ENCODE data around the gene ADCY5. TPM values are rescaled to one million over a fixed set of nuclear protein-coding genes. Genes with fewer than 3 reads are reported as not detected.

Gene ADCY5
- polyA plus RNA-seq, 4 donors, result 0.67 to 6.9 (median 5.0) TPM

DNA sequence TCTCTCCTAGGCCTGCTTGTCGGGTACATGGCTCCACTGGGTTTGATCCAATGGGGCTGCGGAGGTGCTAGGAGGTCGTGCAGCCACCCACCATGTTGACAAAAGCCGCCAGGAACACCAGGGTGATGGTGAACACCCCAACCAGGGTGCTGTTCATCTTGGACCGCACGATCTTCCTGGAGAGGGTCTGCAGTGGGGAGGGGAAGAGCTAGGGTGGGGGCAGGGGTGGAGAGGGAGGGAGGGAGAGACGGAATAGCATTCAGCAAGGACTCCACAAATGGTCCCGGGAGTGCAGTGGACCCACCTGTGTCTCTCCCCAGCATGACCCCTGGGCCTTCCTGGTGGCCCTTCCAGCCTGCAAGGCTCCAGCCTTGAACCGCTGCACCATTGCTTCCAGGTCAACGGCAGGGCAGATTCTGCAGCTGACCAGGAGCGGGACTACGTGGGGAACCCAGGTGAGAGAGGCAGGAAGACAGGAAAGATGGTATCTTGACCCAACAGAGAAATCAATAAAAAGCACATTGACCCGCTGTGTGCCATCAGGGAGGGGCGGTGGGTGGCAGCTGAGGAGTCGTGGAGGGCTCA, 144.8 kb downstream of the ADCY5 start:
- Histone ChIP-seq H3K36me3 (ENCODE audit: control insufficient read depth in 3 of 3, insufficient read depth in 2 of 3, low read depth in 1 of 3, low read length in 3 of 3) (peaks cover 0 to 39% (median 0%) of the 10 kb centered on the region in 3 donors), H3K4me1 (ENCODE audit: control insufficient read depth in 3 of 3, insufficient read depth in 2 of 3, low read depth in 1 of 3, low read length in 2 of 3) (no peaks in the 10 kb centered on the region), H3K4me3 (ENCODE audit: low read depth in 1 of 3, low read length in 3 of 3) (no peak overlapping the region), H3K27me3 (ENCODE audit: control insufficient read depth in 3 of 3, insufficient read depth in 3 of 3, low read length in 3 of 3) (no peaks in the 10 kb centered on the region), H3K9me3 (ENCODE audit: control insufficient read depth in 2 of 2, insufficient read depth in 1 of 2, low read depth in 1 of 2, low read length in 1 of 2) (peaks cover 0 to 7% of the 10 kb centered on the region in 2 donors), H3K27ac (ENCODE audit: low read depth in 1 of 3, low read length in 2 of 3) (no peak overlapping the region)
- DNase-seq, result no peak
- no peak for FAIRE-seq
- WGBS, 3 donors, result 76 to 89% (median 80%) methylated on average over 15 of the region's 15 CpGs

DNA sequence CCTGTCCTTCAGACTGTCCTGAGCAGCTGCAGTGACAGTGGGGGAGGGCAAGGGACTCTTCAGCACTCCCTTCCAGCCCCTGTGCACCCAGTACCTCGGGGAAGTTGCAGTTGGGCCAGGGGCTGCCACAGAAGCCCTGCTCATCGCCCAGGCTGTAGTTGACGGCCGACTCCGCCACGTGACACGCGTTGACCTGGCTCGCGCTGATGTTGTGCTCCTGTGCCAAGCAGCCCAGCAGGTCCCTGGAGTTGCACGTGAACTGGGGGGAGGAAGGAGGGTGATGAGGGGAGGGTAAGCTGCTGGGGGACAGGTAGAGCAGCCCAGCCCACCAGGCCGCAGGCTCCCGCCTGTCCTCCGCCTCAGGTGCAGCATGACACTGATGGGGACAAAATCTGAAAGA, 145.9 kb downstream of the ADCY5 start:
- no peak overlapping the region for H3K4me3 ChIP-seq (ENCODE audit: low read depth in 1 of 3, low read length in 3 of 3)
- peaks cover 0 to 39% (median 0%) of the 10 kb centered on the region in 3 donors for H3K36me3 ChIP-seq (ENCODE audit: control insufficient read depth in 3 of 3, insufficient read depth in 2 of 3, low read depth in 1 of 3, low read length in 3 of 3)
- no peak for DNase-seq
- 67 to 81% (median 72%) methylated on average over 14 of the region's 14 CpGs for WGBS, 3 donors
- H3K4me1 ChIP-seq (ENCODE audit: control insufficient read depth in 3 of 3, insufficient read depth in 2 of 3, low read depth in 1 of 3, low read length in 2 of 3), result no peaks in the 10 kb centered on the region
- peaks cover 0 to 7% of the 10 kb centered on the region in 2 donors for H3K9me3 ChIP-seq (ENCODE audit: control insufficient read depth in 2 of 2, insufficient read depth in 1 of 2, low read depth in 1 of 2, low read length in 1 of 2)
- no peak for FAIRE-seq
- no peak overlapping the region for H3K27ac ChIP-seq (ENCODE audit: low read depth in 1 of 3, low read length in 2 of 3)
- H3K27me3 ChIP-seq (ENCODE audit: control insufficient read depth in 3 of 3, insufficient read depth in 3 of 3, low read length in 3 of 3), result no peaks in the 10 kb centered on the region

DNA sequence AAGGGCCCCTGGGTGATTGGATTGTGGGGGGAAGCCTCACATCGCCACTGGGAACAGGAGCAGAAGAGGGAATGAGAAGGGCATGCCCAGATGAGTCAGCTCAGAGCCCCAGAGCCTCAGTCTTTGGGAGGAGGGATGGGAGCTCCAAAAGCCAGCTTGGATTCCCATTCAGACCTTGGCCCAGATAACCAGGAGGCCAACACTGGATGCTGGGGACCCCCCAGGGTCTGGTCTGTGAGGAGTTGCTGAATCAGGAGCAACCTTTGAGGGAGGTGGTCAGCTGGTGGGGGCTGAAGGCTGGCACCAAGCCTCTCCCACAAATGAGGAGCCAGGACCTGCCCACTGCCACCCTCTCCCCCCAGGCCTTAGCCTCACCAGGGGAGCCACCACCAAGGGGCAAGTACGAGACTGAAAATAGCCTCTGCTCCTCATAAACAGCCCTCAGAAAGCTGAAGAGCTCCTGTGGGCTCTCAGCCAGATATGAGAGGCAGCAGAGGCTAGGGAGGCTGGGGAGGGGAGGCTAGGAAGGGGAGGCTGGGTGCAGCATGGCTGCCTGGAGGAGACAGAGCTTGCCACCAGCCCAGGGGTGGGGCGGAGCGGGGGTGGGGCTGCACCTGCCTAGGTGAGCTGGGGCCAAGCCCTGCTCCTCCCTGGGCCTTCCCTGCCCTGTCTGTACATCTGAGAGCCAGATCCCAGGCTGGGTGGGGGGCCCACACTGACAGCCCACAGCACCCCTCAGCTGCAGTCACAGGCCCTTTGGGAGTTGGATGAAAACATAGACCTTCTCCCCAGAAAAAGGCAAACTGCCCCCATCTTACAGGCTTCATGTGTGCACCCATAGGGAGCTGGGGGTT, 147.3 kb downstream of the ADCY5 start:
- no peaks in the 10 kb centered on the region for H3K27me3 ChIP-seq (ENCODE audit: control insufficient read depth in 3 of 3, insufficient read depth in 3 of 3, low read length in 3 of 3)
- DNase-seq (no peak), FAIRE-seq (no peak)
- 38 to 65% (median 63%) methylated on average over 2 to 4 of the region's 4 CpGs for WGBS, 3 donors
- no peak overlapping the region for H3K4me3 ChIP-seq (ENCODE audit: low read depth in 1 of 3, low read length in 3 of 3)
- H3K27ac ChIP-seq (ENCODE audit: low read depth in 1 of 3, low read length in 2 of 3), result no peak overlapping the region
- peaks cover 0 to 44% (median 0%) of the 10 kb centered on the region in 3 donors for H3K36me3 ChIP-seq (ENCODE audit: control insufficient read depth in 3 of 3, insufficient read depth in 2 of 3, low read depth in 1 of 3, low read length in 3 of 3)
- H3K9me3 ChIP-seq (ENCODE audit: control insufficient read depth in 2 of 2, insufficient read depth in 1 of 2, low read depth in 1 of 2, low read length in 1 of 2), result peaks cover 0 to 7% of the 10 kb centered on the region in 2 donors
- no peaks in the 10 kb centered on the region for H3K4me1 ChIP-seq (ENCODE audit: control insufficient read depth in 3 of 3, insufficient read depth in 2 of 3, low read depth in 1 of 3, low read length in 2 of 3)

DNA sequence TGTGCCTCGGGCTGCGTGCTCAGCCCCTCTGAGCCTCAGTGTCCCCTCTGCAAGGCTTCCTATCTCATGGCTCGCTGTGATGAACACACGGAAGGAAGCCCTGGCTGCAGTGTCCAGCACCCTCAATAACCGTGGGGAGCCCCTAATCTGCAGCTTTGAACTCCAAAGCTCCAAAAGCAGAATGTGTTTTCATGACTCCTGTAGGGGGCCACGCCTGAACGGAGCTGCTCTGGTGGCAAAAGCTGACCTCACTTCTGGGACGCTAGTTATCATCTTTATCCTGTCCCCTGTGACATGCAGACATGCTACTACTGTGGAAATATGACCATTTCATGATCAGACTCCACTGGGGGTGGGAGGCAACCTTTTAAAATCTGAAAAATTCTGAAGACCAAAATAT, 148.3 kb downstream of the ADCY5 start:
- 78 to 83% (median 79%) methylated on average over 8 of the region's 8 CpGs for WGBS, 3 donors
- FAIRE-seq (no peak), DNase-seq (no peak)
- H3K36me3 ChIP-seq (ENCODE audit: control insufficient read depth in 3 of 3, insufficient read depth in 2 of 3, low read depth in 1 of 3, low read length in 3 of 3), result peaks cover 0 to 46% (median 0%) of the 10 kb centered on the region in 3 donors
- peaks cover 0 to 6% of the 10 kb centered on the region in 2 donors for H3K9me3 ChIP-seq (ENCODE audit: control insufficient read depth in 2 of 2, insufficient read depth in 1 of 2, low read depth in 1 of 2, low read length in 1 of 2)
- H3K4me3 ChIP-seq (ENCODE audit: low read depth in 1 of 3, low read length in 3 of 3), result no peak overlapping the region
- H3K27me3 ChIP-seq (ENCODE audit: control insufficient read depth in 3 of 3, insufficient read depth in 3 of 3, low read length in 3 of 3), result no peaks in the 10 kb centered on the region
- no peaks in the 10 kb centered on the region for H3K4me1 ChIP-seq (ENCODE audit: control insufficient read depth in 3 of 3, insufficient read depth in 2 of 3, low read depth in 1 of 3, low read length in 2 of 3)
- no peak overlapping the region for H3K27ac ChIP-seq (ENCODE audit: low read depth in 1 of 3, low read length in 2 of 3)

DNA sequence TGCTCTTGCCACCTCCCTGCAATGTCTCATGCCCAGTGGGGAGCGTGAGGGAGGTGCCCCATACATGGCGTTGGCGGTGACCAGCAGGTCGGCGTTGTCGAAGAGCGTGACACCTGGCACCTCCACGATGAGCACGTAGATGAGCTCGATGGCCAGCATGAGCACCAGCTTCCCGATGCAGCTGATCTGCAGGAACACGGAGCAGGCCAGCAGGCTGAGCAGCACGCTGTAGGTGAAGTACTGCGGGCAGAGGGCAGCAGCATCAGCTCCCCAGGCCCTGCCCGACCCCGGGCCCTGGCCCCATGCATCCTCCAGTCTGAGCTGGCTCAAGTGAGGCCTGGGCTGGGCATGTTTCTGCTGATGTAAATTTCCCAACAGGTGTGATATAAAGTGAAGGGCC, 148.8 kb downstream of the ADCY5 start:
- 91 to 94% (median 93%) methylated on average over 16 of the region's 16 CpGs for WGBS, 3 donors
- peaks cover 0 to 43% (median 0%) of the 10 kb centered on the region in 3 donors for H3K36me3 ChIP-seq (ENCODE audit: control insufficient read depth in 3 of 3, insufficient read depth in 2 of 3, low read depth in 1 of 3, low read length in 3 of 3)
- FAIRE-seq, result no peak
- H3K27me3 ChIP-seq (ENCODE audit: control insufficient read depth in 3 of 3, insufficient read depth in 3 of 3, low read length in 3 of 3), result no peaks in the 10 kb centered on the region
- H3K4me3 ChIP-seq (ENCODE audit: low read depth in 1 of 3, low read length in 3 of 3), result no peak overlapping the region
- H3K9me3 ChIP-seq (ENCODE audit: control insufficient read depth in 2 of 2, insufficient read depth in 1 of 2, low read depth in 1 of 2, low read length in 1 of 2), result peaks cover 0 to under 1% of the 10 kb centered on the region in 2 donors
- H3K4me1 ChIP-seq (ENCODE audit: control insufficient read depth in 3 of 3, insufficient read depth in 2 of 3, low read depth in 1 of 3, low read length in 2 of 3), result no peaks in the 10 kb centered on the region
- H3K27ac ChIP-seq (ENCODE audit: low read depth in 1 of 3, low read length in 2 of 3), result no peak overlapping the region
- DNase-seq, result no peak

DNA sequence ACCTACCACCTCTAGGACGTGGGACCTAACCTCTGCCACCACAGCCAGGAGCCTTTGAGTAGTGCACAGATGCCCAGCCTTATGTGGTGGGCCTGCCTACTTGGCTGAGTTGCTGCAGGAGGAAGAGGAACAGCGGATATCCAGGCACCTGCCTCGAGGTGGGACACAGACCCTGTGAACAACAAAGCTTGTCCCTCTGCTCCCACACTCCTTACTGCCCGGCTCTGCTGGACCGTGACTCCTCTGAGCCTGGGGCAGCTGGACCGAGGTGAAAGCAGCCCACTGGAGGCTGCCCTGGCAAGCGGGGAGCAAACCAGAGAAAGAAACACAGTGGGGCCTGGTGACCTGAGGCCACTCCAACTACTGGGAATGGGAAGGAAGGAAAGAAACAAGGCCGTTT, 149.3 kb downstream of the ADCY5 start:
- Histone ChIP-seq H3K36me3 (ENCODE audit: control insufficient read depth in 3 of 3, insufficient read depth in 2 of 3, low read depth in 1 of 3, low read length in 3 of 3) (peaks cover 0 to 42% (median 0%) of the 10 kb centered on the region in 3 donors), H3K4me1 (ENCODE audit: control insufficient read depth in 3 of 3, insufficient read depth in 2 of 3, low read depth in 1 of 3, low read length in 2 of 3) (no peaks in the 10 kb centered on the region), H3K9me3 (ENCODE audit: control insufficient read depth in 2 of 2, insufficient read depth in 1 of 2, low read depth in 1 of 2, low read length in 1 of 2) (no peaks in the 10 kb centered on the region), H3K27ac (ENCODE audit: low read depth in 1 of 3, low read length in 2 of 3) (no peak overlapping the region), H3K4me3 (ENCODE audit: low read depth in 1 of 3, low read length in 3 of 3) (no peak overlapping the region), H3K27me3 (ENCODE audit: control insufficient read depth in 3 of 3, insufficient read depth in 3 of 3, low read length in 3 of 3) (no peaks in the 10 kb centered on the region)
- DNase-seq (no peak), FAIRE-seq (no peak)
- 64 to 81% (median 77%) methylated on average over 7 to 8 of the region's 8 CpGs for WGBS, 3 donors

DNA sequence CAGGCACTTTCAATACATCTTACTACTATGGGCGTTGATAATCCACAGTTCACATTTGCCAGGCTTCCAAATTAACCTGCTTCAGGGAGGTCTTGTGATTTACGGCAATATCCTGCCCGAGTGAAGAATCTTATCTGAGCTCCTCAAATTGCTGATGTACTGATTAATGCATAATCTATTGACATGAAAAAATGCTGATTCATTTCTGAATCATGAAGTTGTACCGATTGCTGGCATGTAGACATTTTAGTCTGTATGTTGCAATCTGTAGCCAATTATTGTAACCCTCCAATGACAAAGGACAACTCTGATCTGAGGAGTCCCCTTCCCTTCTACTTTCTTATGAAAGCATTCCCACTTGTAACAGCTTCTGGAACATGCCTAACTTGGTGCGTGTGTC, 150.0 kb downstream of the ADCY5 start:
- Histone ChIP-seq H3K9me3 (ENCODE audit: control insufficient read depth in 2 of 2, insufficient read depth in 1 of 2, low read depth in 1 of 2, low read length in 1 of 2) (no peaks in the 10 kb centered on the region), H3K4me3 (ENCODE audit: low read depth in 1 of 3, low read length in 3 of 3) (no peak overlapping the region), H3K4me1 (ENCODE audit: control insufficient read depth in 3 of 3, insufficient read depth in 2 of 3, low read depth in 1 of 3, low read length in 2 of 3) (no peaks in the 10 kb centered on the region), H3K27me3 (ENCODE audit: control insufficient read depth in 3 of 3, insufficient read depth in 3 of 3, low read length in 3 of 3) (no peaks in the 10 kb centered on the region), H3K27ac (ENCODE audit: low read depth in 1 of 3, low read length in 2 of 3) (no peak overlapping the region), H3K36me3 (ENCODE audit: control insufficient read depth in 3 of 3, insufficient read depth in 2 of 3, low read depth in 1 of 3, low read length in 3 of 3) (peaks cover 0 to 39% (median 0%) of the 10 kb centered on the region in 3 donors)
- no peak for DNase-seq
- no peak for FAIRE-seq
- 55 to 70% (median 61%) methylated on average over 5 of the region's 5 CpGs for WGBS, 3 donors

DNA sequence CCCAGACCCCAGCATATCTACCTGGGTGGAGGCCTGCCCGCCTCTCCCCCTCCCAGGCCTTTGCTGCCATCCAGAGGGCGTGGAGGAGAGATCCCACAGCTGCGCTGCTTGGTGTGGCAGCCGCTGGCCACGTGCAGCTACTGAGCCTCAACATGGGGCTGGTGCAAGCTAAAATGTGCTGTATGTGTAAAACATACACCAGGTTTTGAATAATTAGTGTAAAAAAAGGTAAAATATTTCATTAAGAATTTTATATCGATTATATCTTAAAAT, 151.3 kb downstream of the ADCY5 start:
- Histone ChIP-seq H3K4me3 (ENCODE audit: low read depth in 1 of 3, low read length in 3 of 3) (no peak overlapping the region), H3K9me3 (ENCODE audit: control insufficient read depth in 2 of 2, insufficient read depth in 1 of 2, low read depth in 1 of 2, low read length in 1 of 2) (no peaks in the 10 kb centered on the region), H3K27me3 (ENCODE audit: control insufficient read depth in 3 of 3, insufficient read depth in 3 of 3, low read length in 3 of 3) (no peaks in the 10 kb centered on the region), H3K36me3 (ENCODE audit: control insufficient read depth in 3 of 3, insufficient read depth in 2 of 3, low read depth in 1 of 3, low read length in 3 of 3) (peaks cover 0 to 36% (median 0%) of the 10 kb centered on the region in 3 donors), H3K27ac (ENCODE audit: low read depth in 1 of 3, low read length in 2 of 3) (no peak overlapping the region), H3K4me1 (ENCODE audit: control insufficient read depth in 3 of 3, insufficient read depth in 2 of 3, low read depth in 1 of 3, low read length in 2 of 3) (no peaks in the 10 kb centered on the region)
- 71 to 84% (median 79%) methylated on average over 6 of the region's 6 CpGs for WGBS, 3 donors
- FAIRE-seq (no peak), DNase-seq (no peak)

Data from small intestine (tissue), 7 donors.